Right lobe of liver (tissue), 6 donors: ENCODE data around the gene ZNF280C. TPM values are rescaled to one million over a fixed set of nuclear protein-coding genes. Genes with fewer than 3 reads are reported as not detected.

Experiments
- ATAC-seq, 4 donors: fragments of 200-7000 bp; cut with Tn5 transposase; one replicate each; pipeline ENCODE4 v1.9.1; 2020; ENCODE audit warnings: mild to moderate bottlenecking in 4 of 4, moderate library complexity in 4 of 4
- DNase-seq, 3 donors: peaks; one replicate each; pipeline ENCODE4 v3.0.0-alpha.2; 2020
- H3K27ac ChIP-seq, 3 donors: fragments of 200-600 bp; one replicate each; pipeline ENCODE4 v1.8.0; 2022
- H3K27me3 ChIP-seq, 2 donors: fragments of 200-600 bp; one replicate each; pipeline ENCODE4 v1.8.0; 2022
- H3K36me3 ChIP-seq, 4 donors: fragments of 200-600 bp; sonication (generic) in 1 of 4; one replicate each; pipeline versions ENCODE4 v1.5.1 to v1.8.0; 2017 to 2022; ENCODE audit warnings: control low read depth in 1 of 4
- H3K4me1 ChIP-seq, 4 donors: fragments of 200-600 bp; sonication (generic) in 1 of 4; one replicate each; pipeline versions ENCODE4 v1.5.1 to v1.8.0; 2017 to 2022; ENCODE audit warnings: control low read depth in 1 of 4
- H3K4me3 ChIP-seq, 3 donors: fragments of 200-600 bp; one replicate each; pipeline ENCODE4 v1.8.0; 2022
- H3K9me3 ChIP-seq, 4 donors: fragments of 200-600 bp; sonication (generic) in 1 of 4; one replicate each; pipeline versions ENCODE4 v1.5.1 to v1.8.0; 2017 to 2022; ENCODE audit warnings: control low read depth in 1 of 4
- POLR2A ChIP-seq: fragments of 450-650 bp; IDR thresholded peaks from one replicate; pipeline ENCODE4 v1.6.1; 2017; ENCODE audit warnings: antibody characterized with exemption, mild to moderate bottlenecking
- WGBS: methylation state at CpG from one replicate; pipeline ENCODE4 v1.1.6; 2018; ENCODE audit warnings: low coverage, low lambda C conversion rate; ENCODE audit not compliant: insufficient coverage; ENCODE audit errors: missing lambda C conversion rate; 5-methylcytosine and 5-hydroxymethylcytosine counted together
- intact Hi-C, 2 donors: fragments of 100-400 bp; cut with DNase I; formaldehyde crosslinking; loops; one replicate each; pipeline versions ENCODE4 v1.11.2 to v1.14.1; 2022
- long read RNA-seq: library from polyadenylated mRNA; unstranded; transcript quantifications from one replicate; pipeline ENCODE4 v2.0.0, GENCODE V29; 2019
- total RNA-seq, 6 experiments: library from RNA; depleted of rRNA in 2 of 6; stranded (reverse); fragments of >200 nt in 2 of 6; fragmentation: NEBNext Ultra II Directional in 3 of 6; extraction: Animal tissue kit (Norgen Biotek cat#: 25700) in 3 of 6; gene quantifications; one replicate each; pipeline versions ENCODE4 v1.1.0 to v1.2.4, GENCODE V29; 2016 to 2023
- TF ChIP-seq, protein P1 (sequence below), 4 donors: fragments of 200-600 bp in 3 of 4; fragments of 450-650 bp in 1 of 4; IDR thresholded peaks; one replicate each; pipeline versions ENCODE4 v1.5.1 to v1.8.0; 2016 to 2022; ENCODE audit warnings: antibody characterized with exemption in 4 of 4, mild to moderate bottlenecking in 2 of 4
- donor health status: DM: no; HTN: yes; CAD: no.
- donor health status: DM: no; HTN: no; CAD: no.
- donor health status: DM: no; HTN: no; CAD: no.
- donor health status: DM: no; HTN: yes; CAD: no.
- donor health status: DM: no; HTN: yes; CAD: no.

Gene ZNF280C, protein sequence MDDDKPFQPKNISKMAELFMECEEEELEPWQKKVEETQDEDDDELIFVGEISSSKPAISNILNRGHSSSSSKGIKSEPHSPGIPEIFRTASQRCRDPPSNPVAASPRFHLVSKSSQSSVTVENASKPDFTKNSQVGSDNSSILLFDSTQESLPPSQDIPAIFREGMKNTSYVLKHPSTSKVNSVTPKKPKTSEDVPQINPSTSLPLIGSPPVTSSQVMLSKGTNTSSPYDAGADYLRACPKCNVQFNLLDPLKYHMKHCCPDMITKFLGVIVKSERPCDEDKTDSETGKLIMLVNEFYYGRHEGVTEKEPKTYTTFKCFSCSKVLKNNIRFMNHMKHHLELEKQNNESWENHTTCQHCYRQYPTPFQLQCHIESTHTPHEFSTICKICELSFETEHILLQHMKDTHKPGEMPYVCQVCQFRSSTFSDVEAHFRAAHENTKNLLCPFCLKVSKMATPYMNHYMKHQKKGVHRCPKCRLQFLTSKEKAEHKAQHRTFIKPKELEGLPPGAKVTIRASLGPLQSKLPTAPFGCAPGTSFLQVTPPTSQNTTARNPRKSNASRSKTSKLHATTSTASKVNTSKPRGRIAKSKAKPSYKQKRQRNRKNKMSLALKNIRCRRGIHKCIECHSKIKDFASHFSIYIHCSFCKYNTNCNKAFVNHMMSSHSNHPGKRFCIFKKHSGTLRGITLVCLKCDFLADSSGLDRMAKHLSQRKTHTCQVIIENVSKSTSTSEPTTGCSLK
- total RNA-seq = 1 to 10 TPM in 5 of 6 experiments, under 1 TPM in 1; 0.88 to 2.0 (median 1.3) TPM
- long read RNA-seq, partial matches to known transcripts = 1 of 1 reads
- long read RNA-seq, other reads (novel, unspliced or antisense) = 0 of 1 reads

GRCh38 chrX:130268449-130269170 lies at the start of gene ZNF280C:
TSS of gene ZNF280C (minus strand) at chrX:130268899. CDS start at chrX:130260449, 8,450 bp downstream.
- peak; percentile 84 to 88 (median 85) for DNase-seq
- H3K27ac ChIP-seq = peak within 1 kb of the TSS in 1 of 3 donors; percentile 31
- H3K4me3 ChIP-seq = peak within 1 kb of the TSS; percentile 47 to 62 (median 56)
- intact Hi-C loops = no loop called here
- 33% methylated on average over 22 of the region's 59 CpGs for WGBS
- ATAC-seq = peak; percentile 98 to 99 (median 98)
- H3K9me3 ChIP-seq = no peaks in the 10 kb centered on the region
- no peaks in the 10 kb centered on the region for H3K27me3 ChIP-seq
- no peaks in the 10 kb centered on the region for H3K36me3 ChIP-seq
- TF ChIP-seq POLR2A = peak; percentile 78
- TF ChIP-seq, protein P1, sequence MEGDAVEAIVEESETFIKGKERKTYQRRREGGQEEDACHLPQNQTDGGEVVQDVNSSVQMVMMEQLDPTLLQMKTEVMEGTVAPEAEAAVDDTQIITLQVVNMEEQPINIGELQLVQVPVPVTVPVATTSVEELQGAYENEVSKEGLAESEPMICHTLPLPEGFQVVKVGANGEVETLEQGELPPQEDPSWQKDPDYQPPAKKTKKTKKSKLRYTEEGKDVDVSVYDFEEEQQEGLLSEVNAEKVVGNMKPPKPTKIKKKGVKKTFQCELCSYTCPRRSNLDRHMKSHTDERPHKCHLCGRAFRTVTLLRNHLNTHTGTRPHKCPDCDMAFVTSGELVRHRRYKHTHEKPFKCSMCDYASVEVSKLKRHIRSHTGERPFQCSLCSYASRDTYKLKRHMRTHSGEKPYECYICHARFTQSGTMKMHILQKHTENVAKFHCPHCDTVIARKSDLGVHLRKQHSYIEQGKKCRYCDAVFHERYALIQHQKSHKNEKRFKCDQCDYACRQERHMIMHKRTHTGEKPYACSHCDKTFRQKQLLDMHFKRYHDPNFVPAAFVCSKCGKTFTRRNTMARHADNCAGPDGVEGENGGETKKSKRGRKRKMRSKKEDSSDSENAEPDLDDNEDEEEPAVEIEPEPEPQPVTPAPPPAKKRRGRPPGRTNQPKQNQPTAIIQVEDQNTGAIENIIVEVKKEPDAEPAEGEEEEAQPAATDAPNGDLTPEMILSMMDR (IDR thresholded peaks at IDR 0.05) = peak in 3 of 4 donors; percentile 18 to 29 (median 29)
- no peaks in the 10 kb centered on the region for H3K4me1 ChIP-seq

DNA sequence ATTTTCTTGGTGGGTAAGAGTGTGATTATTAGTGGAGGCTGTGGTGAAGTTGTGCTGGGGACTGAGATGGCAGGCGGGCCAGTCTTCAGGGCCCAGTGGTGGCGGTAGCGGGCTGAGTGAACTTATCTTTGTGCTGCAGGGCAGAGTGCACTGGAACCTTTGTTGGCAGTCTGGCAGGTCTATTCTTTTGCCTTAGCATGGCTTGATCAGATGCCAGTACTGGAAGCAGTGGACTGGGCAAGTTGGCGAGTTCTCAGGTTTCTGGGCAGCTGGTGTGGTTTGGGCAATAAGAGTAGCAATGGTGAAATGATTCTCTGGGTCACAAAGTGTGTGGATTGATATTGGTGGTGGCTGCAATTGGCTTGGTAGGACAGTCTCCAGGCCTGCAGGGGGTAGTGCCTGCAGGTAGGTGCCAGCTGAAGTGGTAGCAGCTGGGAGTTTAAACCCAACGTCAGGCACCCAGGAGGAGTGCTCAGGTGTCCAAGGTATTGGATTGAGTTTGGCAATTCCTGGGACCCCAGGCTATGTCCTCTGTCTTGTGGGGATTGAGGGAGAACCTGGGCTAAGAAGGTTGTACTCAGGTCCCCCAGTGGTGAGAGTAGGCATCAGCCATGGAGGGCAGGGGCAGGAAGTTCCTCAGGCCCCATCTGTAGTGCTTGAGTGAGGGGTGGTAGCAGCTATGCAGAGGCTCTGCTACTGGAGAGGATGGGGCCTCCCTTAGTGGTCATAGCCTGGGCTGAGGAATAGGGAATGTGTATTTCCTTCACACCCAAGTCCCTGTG lies 36.1 kb upstream of the ZNF280C start:
- H3K27me3 ChIP-seq = no peaks in the 10 kb centered on the region
- no peaks in the 10 kb centered on the region for H3K36me3 ChIP-seq
- no peak for TF ChIP-seq POLR2A
- TF ChIP-seq, protein P1 (IDR thresholded peaks at IDR 0.05) = peak in 1 of 4 donors; percentile 13
- DNase-seq = peak in 1 of 3 donors; percentile 72
- H3K9me3 ChIP-seq = no peaks in the 10 kb centered on the region
- no peak overlapping the region for H3K4me3 ChIP-seq
- ATAC-seq = peak; percentile 91 to 97 (median 93)
- 52% methylated on average over 5 of the region's 5 CpGs for WGBS
- intact Hi-C loops = no loop called here
- no peaks in the 10 kb centered on the region for H3K4me1 ChIP-seq
- H3K27ac ChIP-seq = no peak overlapping the region

GRCh38 chrX:130301977-130302376 lies 33.3 kb upstream of the ZNF280C start:
- no peak for DNase-seq
- 25% methylated on average over 1 of the region's 1 CpG for WGBS
- intact Hi-C loops = no loop called here
- TF ChIP-seq, protein P1 (IDR thresholded peaks at IDR 0.05) = no peak
- TF ChIP-seq POLR2A = no peak
- no peaks in the 10 kb centered on the region for H3K36me3 ChIP-seq
- H3K27ac ChIP-seq = no peak overlapping the region
- H3K9me3 ChIP-seq = no peaks in the 10 kb centered on the region
- no peaks in the 10 kb centered on the region for H3K27me3 ChIP-seq
- no peak overlapping the region for H3K4me3 ChIP-seq
- ATAC-seq = no peak
- no peaks in the 10 kb centered on the region for H3K4me1 ChIP-seq

- intact Hi-C loops = no loop called here
- TF ChIP-seq, protein P1 (IDR thresholded peaks at IDR 0.05) = no peak
- no peak for TF ChIP-seq POLR2A
- ATAC-seq = no peak
Measured at GRCh38 chrX:130301405-130301804, 32.7 kb upstream of the ZNF280C start.

More at GRCh38 chrX:130301405-130301804, 32.7 kb upstream of the ZNF280C start:
- H3K27me3 ChIP-seq = no peaks in the 10 kb centered on the region
- WGBS = 54% methylated on average over 1 of the region's 1 CpG
- H3K27ac ChIP-seq = no peak overlapping the region
- no peak for DNase-seq
- H3K36me3 ChIP-seq = no peaks in the 10 kb centered on the region
- no peaks in the 10 kb centered on the region for H3K9me3 ChIP-seq
- no peaks in the 10 kb centered on the region for H3K4me1 ChIP-seq
- no peak overlapping the region for H3K4me3 ChIP-seq
